ENCODE measurements around the gene RPL28. TPM values are rescaled to one million over a fixed set of nuclear protein-coding genes. Genes with fewer than 3 reads are reported as not detected.

The RPL28 gene
- total and polyA plus RNA-seq, 2 of the 13 experiments (the other 11 are each of a cell fraction or from before 2014, with no cell fraction given), result 105 to 420 TPM

GRCh38 chr19:55407800-55408532, 22.2 kb downstream of the RPL28 start (continued):
- TF ChIP-seq REL (CRISPR knock-in tag; conservative IDR thresholded peaks at IDR 0.05) (no peak), ZNF234 (CRISPR knock-in tag; conservative IDR thresholded peaks at IDR 0.05) (peak; percentile 43; the same call in 1 of the 2 replicates), HNF4A (CRISPR knock-in tag; IDR thresholded peaks at IDR 0.05) (no peak; the same call in 1 of the 2 replicates), CBX1 (IDR thresholded peaks at IDR 0.05; ENCODE audit: low read depth) (no peak), RXRB (CRISPR knock-in tag; IDR thresholded peaks at IDR 0.05; ENCODE audit: borderline replicate concordance) (0 out of 2 replicates have a peak, but pooled peaks have one; percentile 18), JDP2 (CRISPR knock-in tag; IDR thresholded peaks at IDR 0.05; ENCODE audit: borderline replicate concordance) (no peak), MXD1 (CRISPR knock-in tag; IDR thresholded peaks at IDR 0.05) (peak; percentile 86), REPIN1 (CRISPR knock-in tag; IDR thresholded peaks at IDR 0.05; ENCODE audit: borderline replicate concordance, low read depth) (no peak), ISL2 (CRISPR knock-in tag; IDR thresholded peaks at IDR 0.05) (peak; percentile 66), MED13 (CRISPR knock-in tag; IDR thresholded peaks at IDR 0.05) (no peak), HNRNPL (IDR thresholded peaks at IDR 0.05; ENCODE audit: low read depth, low read length) (no peak), GFI1 (CRISPR knock-in tag; IDR thresholded peaks at IDR 0.05; ENCODE audit: borderline replicate concordance) (no peak), ZNF563 (CRISPR knock-in tag; IDR thresholded peaks at IDR 0.05) (peak; percentile 68; the same call in 1 of the 2 replicates), ZBTB46 (CRISPR knock-in tag; IDR thresholded peaks at IDR 0.05; ENCODE audit: borderline replicate concordance) (no peak), ZBTB42 (CRISPR knock-in tag; IDR thresholded peaks at IDR 0.05) (no peak), RBM39 (IDR thresholded peaks at IDR 0.05; ENCODE audit: low read depth, low read length, poor library complexity, severe bottlenecking) (no peak), KMT2A (CRISPR knock-in tag; IDR thresholded peaks at IDR 0.05) (no peak)
- TF ChIP-seq, protein P1, sequence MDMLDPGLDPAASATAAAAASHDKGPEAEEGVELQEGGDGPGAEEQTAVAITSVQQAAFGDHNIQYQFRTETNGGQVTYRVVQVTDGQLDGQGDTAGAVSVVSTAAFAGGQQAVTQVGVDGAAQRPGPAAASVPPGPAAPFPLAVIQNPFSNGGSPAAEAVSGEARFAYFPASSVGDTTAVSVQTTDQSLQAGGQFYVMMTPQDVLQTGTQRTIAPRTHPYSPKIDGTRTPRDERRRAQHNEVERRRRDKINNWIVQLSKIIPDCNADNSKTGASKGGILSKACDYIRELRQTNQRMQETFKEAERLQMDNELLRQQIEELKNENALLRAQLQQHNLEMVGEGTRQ (IDR thresholded peaks at IDR 0.05; ENCODE audit: low read depth, low read length), result peak; percentile 69
- TF ChIP-seq, protein P1 (CRISPR knock-in tag; IDR thresholded peaks at IDR 0.05; ENCODE audit: borderline replicate concordance), result peak; percentile 77; the same call in 1 of the 2 replicates
- TF ChIP-seq, protein P2, sequence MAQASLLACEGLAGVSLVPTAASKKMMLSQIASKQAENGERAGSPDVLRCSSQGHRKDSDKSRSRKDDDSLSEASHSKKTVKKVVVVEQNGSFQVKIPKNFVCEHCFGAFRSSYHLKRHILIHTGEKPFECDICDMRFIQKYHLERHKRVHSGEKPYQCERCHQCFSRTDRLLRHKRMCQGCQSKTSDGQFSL (CRISPR knock-in tag; IDR thresholded peaks at IDR 0.05), result no peak
- TF ChIP-seq, protein P3, sequence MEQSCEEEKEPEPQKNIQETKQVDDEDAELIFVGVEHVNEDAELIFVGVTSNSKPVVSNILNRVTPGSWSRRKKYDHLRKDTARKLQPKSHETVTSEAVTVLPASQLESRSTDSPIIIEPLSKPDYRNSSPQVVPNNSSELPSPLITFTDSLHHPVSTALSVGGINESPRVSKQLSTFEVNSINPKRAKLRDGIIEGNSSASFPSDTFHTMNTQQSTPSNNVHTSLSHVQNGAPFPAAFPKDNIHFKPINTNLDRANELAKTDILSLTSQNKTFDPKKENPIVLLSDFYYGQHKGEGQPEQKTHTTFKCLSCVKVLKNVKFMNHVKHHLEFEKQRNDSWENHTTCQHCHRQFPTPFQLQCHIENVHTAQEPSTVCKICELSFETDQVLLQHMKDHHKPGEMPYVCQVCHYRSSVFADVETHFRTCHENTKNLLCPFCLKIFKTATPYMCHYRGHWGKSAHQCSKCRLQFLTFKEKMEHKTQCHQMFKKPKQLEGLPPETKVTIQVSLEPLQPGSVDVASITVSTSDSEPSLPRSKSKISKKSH (CRISPR knock-in tag; IDR thresholded peaks at IDR 0.05; ENCODE audit: borderline replicate concordance), result 0 out of 2 replicates have a peak, but pooled peaks have one; percentile 46
- TF ChIP-seq, protein P4, sequence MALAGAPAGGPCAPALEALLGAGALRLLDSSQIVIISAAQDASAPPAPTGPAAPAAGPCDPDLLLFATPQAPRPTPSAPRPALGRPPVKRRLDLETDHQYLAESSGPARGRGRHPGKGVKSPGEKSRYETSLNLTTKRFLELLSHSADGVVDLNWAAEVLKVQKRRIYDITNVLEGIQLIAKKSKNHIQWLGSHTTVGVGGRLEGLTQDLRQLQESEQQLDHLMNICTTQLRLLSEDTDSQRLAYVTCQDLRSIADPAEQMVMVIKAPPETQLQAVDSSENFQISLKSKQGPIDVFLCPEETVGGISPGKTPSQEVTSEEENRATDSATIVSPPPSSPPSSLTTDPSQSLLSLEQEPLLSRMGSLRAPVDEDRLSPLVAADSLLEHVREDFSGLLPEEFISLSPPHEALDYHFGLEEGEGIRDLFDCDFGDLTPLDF (CRISPR knock-in tag; IDR thresholded peaks at IDR 0.05), result peak; percentile 90

Measured in HepG2 (cell line).